GM12878 (cell line): ENCODE data around the gene GIGYF2. TPM values are rescaled to one million over a fixed set of nuclear protein-coding genes. Genes with fewer than 3 reads are reported as not detected.

Experiments used
- ATAC-seq: fragments of 200-7000 bp; cut with Tn5 transposase; 3 replicates; pipeline ENCODE4 v1.9.1; 2020; ENCODE audit warnings: mild to moderate bottlenecking, moderate library complexity
- BruUV-seq: library from RNA; stranded (reverse); fragments of 400-500 nt; replicated peaks from 2 replicates; lab custom pipeline; 2021; lab: Mats Ljungman, UMichigan
- CTCF ChIA-PET: fragments of 300-600 bp; sonication (Branson Sonifier 250); formaldehyde crosslinking; extraction: SDS; loops from one replicate; lab custom pipeline; 2021; ENCODE audit warnings: inconsistent platforms; lab: Yijun Ruan, JAX
- POLR2A ChIA-PET: fragments of 350-600 bp; formaldehyde crosslinking; extraction: SDS; loops from one replicate; lab custom pipeline; 2021; ENCODE audit warnings: inconsistent platforms; lab: Charles Lee
- RAD21 ChIA-PET: fragments of 300-600 bp; sonication (Branson Sonifier 250); formaldehyde crosslinking; loops from one replicate; lab custom pipeline; 2023; ENCODE audit warnings: antibody characterized with exemption; ENCODE audit not compliant: unreplicated experiment; lab: Charles Lee
- SMC1A ChIA-PET: fragments of 300-600 bp; sonication (Branson Sonifier 250); formaldehyde crosslinking; loops from one replicate; lab custom pipeline; 2023; ENCODE audit not compliant: unreplicated experiment, uncharacterized antibody; lab: Charles Lee
- DNase-seq: peaks from one replicate; pipeline ENCODE4 v3.0.0-alpha.2; 2011; ENCODE audit warnings: low read depth, low spot score
- FAIRE-seq: peaks from 3 replicates; lab custom pipeline; 2011; peaks lifted over from hg19 to GRCh38; lab: Jason Lieb, UNC
- H2AFZ ChIP-seq: 2 replicates; pipeline ENCODE4 v1.6.0; 2011; ENCODE audit warnings: low read depth, low read length, control low read depth; ENCODE audit not compliant: control insufficient read depth
- H3K27ac ChIP-seq: 2 replicates; pipeline ENCODE4 v1.5.1; 2011; ENCODE audit warnings: control low read depth; ENCODE audit not compliant: control insufficient read depth, insufficient read depth
- H3K27me3 ChIP-seq, 2 experiments: replicated peaks in 1 of 2; 2 replicates each; pipeline versions ENCODE4 v1.6.0 to v1.6.1; 2011; ENCODE audit warnings: low read length in 1 of 2; ENCODE audit not compliant: control insufficient read depth in 2 of 2, insufficient read depth in 2 of 2
- H3K36me3 ChIP-seq, 2 experiments: 2 replicates each; pipeline ENCODE4 v1.5.1; 2011; ENCODE audit warnings: low read length in 1 of 2; ENCODE audit not compliant: control insufficient read depth in 2 of 2, insufficient read depth in 2 of 2
- H3K4me1 ChIP-seq: 2 replicates; pipeline ENCODE4 v1.6.1; 2011; ENCODE audit warnings: mild to moderate bottlenecking, low read length, moderate library complexity, mixed read lengths; ENCODE audit not compliant: control insufficient read depth, insufficient read depth
- H3K4me2 ChIP-seq: 2 replicates; pipeline ENCODE4 v1.6.0; 2011; ENCODE audit warnings: control low read depth; ENCODE audit not compliant: control insufficient read depth, insufficient read depth
- H3K4me3 ChIP-seq: fragments of 200-600 bp; sonication (generic); 2 replicates; pipeline ENCODE4 v1.5.1; 2016
- H3K79me2 ChIP-seq: 2 replicates; pipeline ENCODE4 v1.6.0; 2011; ENCODE audit warnings: low read length; ENCODE audit not compliant: control insufficient read depth, insufficient read depth
- H3K9ac ChIP-seq: 2 replicates; pipeline ENCODE4 v1.8.0; 2011; ENCODE audit warnings: low read length, control low read depth, mixed read lengths; ENCODE audit not compliant: control insufficient read depth, insufficient read depth
- H3K9me3 ChIP-seq: replicated peaks from 3 replicates; pipeline ENCODE4 v1.5.1; 2011; ENCODE audit warnings: mild to moderate bottlenecking, low read length; ENCODE audit not compliant: control insufficient read depth, insufficient read depth
- H4K20me1 ChIP-seq: 2 replicates; pipeline ENCODE4 v1.6.0; 2011; ENCODE audit not compliant: control insufficient read depth, insufficient read depth
- BACH1 ChIP-seq: fragments of 450-650 bp; IDR thresholded peaks from 2 replicates; pipeline ENCODE4 v1.6.1; 2017; ENCODE audit warnings: mild to moderate bottlenecking, borderline replicate concordance
- EED ChIP-seq: sonication (generic); IDR thresholded peaks from 2 replicates; pipeline ENCODE4 v1.6.1; 2016; ENCODE audit warnings: antibody characterized with exemption, low read depth
- LARP7 ChIP-seq: fragments of 450-650 bp; IDR thresholded peaks from 2 replicates; pipeline ENCODE4 v1.6.1; 2017; ENCODE audit warnings: mild to moderate bottlenecking
- MEF2B ChIP-seq: fragments of 450-650 bp; IDR thresholded peaks from 2 replicates; pipeline ENCODE4 v1.6.1; 2018; ENCODE audit warnings: mild to moderate bottlenecking, moderate library complexity; ENCODE audit not compliant: partially characterized antibody, poor library complexity, severe bottlenecking
- PKNOX1 ChIP-seq: fragments of 450-650 bp; IDR thresholded peaks from 2 replicates; pipeline ENCODE4 v1.6.1; 2016; ENCODE audit warnings: mild to moderate bottlenecking
- POLR2A ChIP-seq: IDR thresholded peaks from 2 replicates; pipeline ENCODE4 v1.6.1; 2011; ENCODE audit warnings: low read depth, mild to moderate bottlenecking, low read length
- POLR2AphosphoS2 ChIP-seq: IDR thresholded peaks from 2 replicates; pipeline ENCODE4 v1.6.1; 2011; ENCODE audit warnings: low read depth, mild to moderate bottlenecking, low read length, improper control_type of control experiment, moderate library complexity
- PRDM15 ChIP-seq: fragments of 450-650 bp; formaldehyde crosslinking; IDR thresholded peaks from 2 replicates; pipeline ENCODE4 v1.4.0; 2020; ENCODE audit warnings: mild to moderate bottlenecking, moderate library complexity
- SUZ12 ChIP-seq: fragments of 200-600 bp; sonication (generic); IDR thresholded peaks from one replicate; pipeline ENCODE4 v1.6.1; 2018; ENCODE audit warnings: antibody characterized with exemption, mild to moderate bottlenecking; ENCODE audit not compliant: unreplicated experiment
- YY1 ChIP-seq: IDR thresholded peaks from 2 replicates; pipeline ENCODE4 v1.6.1; 2011; ENCODE audit warnings: low read depth, mild to moderate bottlenecking, low read length
- whole genome bisulfite sequencing: methylation state at CpG from one replicate; pipeline ENCODE4 v1.1.6; 2016; ENCODE audit warnings: low lambda C conversion rate; ENCODE audit not compliant: insufficient replicate concordance, insufficient coverage; ENCODE audit errors: missing lambda C conversion rate; 5-methylcytosine and 5-hydroxymethylcytosine counted together
- in situ Hi-C: fragments of 300-500 bp; cut with MboI; formaldehyde crosslinking; loops from 9 replicates; pipeline ENCODE4 v1.14.3; 2018; ENCODE audit warnings: mixed read lengths
- intact Hi-C: fragments of 100-400 bp; cut with micrococcal nuclease; formaldehyde crosslinking; loops from one replicate; pipeline ENCODE4 v1.14.2; 2022; ENCODE audit not compliant: unreplicated experiment
- polyA plus RNA-seq, 11 experiments: library from polyadenylated mRNA; depleted of rRNA in 4 of 11; unstranded in 6 of 11; stranded (reverse) in 5 of 11; fragments of >200 nt; fragmentation: Nextera tagmentation in 4 of 11; fragmentation: Illumina TruSeq in 1 of 11; extraction: Ambion mirVana in 4 of 11; extraction: Trizol in 1 of 11; gene quantifications; 1 replicate in 1 of 11; 2 replicates in 10 of 11; pipeline versions ENCODE4 v1.2.1 to v1.2.3, GENCODE V29; 2011 to 2016; ENCODE audit warnings: inconsistent platforms in 2 of 11, missing spikeins in 2 of 11, low read depth in 1 of 11
- total RNA-seq, 4 experiments: library from RNA; depleted of rRNA in 3 of 4; stranded (reverse); fragments of >200 nt in 3 of 4; fragmentation: Illumina TruSeq in 1 of 4; extraction: Trizol in 1 of 4; gene quantifications; 2 replicates each; pipeline versions ENCODE4 v1.2.1 to v1.2.3, GENCODE V29; 2013 to 2021
- TF ChIP-seq, protein P1 (sequence below): IDR thresholded peaks from 2 replicates; pipeline ENCODE4 v1.6.1; 2012; ENCODE audit warnings: mild to moderate bottlenecking, low read depth, low read length
- TF ChIP-seq, protein P2 (sequence below): fragments of 450-650 bp; IDR thresholded peaks from 2 replicates; pipeline ENCODE4 v1.6.1; 2017; ENCODE audit warnings: low read depth, mild to moderate bottlenecking, moderate library complexity

GIGYF2 gene
- total and polyA plus RNA-seq, 10 of the 15 experiments (the other 5 are each of a cell fraction or from before 2014, with no cell fraction given): 12.2 to 47.2 (median 39.0) TPM

DNA sequence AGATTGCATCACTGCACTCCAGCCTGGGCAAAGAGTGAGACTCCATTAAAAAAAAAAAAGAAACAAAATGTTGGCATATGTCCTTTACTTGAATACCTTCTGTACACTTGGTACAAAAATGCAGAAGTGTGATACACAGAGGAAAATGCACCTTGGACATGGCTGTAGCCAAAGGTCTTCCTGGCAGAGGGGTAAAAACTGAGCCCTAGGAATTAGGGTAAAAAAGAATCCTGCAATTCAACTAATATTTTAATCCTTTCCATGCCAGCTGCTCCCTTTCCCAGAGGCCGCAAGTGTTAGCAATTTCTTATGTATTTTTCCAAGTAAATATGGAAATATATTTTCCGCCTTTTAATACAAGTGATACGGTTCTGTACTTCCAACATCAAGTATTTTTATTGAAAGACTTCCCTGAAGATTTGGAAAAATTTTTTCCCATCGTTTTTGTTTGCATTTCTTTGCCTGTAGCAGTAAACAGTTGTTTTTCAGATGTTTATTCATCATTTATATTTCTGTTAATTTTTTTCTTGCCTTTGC, 53.1 kb downstream of the GIGYF2 start (continued):
- no peak for TF ChIP-seq PRDM15 (CRISPR knock-in tag)

- in situ Hi-C loops (no loop called here), intact Hi-C loops (no loop called here)
- Histone ChIP-seq H4K20me1 (no peaks in the 10 kb centered on the region), H3K4me1 (no peaks in the 10 kb centered on the region), H3K36me3 (peaks cover 5 to 11% of the 10 kb centered on the region in 2 experiments; a peak in 3 of 4 replicates), H2AFZ (no peak overlapping the region), H3K79me2 (no peaks in the 10 kb centered on the region), H3K9ac (no peak overlapping the region), H3K4me3 (no peak overlapping the region), H3K27ac (no peak overlapping the region), H3K27me3 (no peaks in the 10 kb centered on the region), H3K9me3 (no peaks in the 10 kb centered on the region), H3K4me2 (no peak overlapping the region)
- POLR2A ChIA-PET: no interaction called here
- BruUV-seq: no TSS peak
- CTCF ChIA-PET: interaction anchor here (1.0 to 2.7 kb wide), 9 partner anchors 11 to 493 kb away, joined by 3 to 13 read pairs (median 6); partner anchors contain the start of gene ATG16L1
- no peak for DNase-seq
- RAD21 ChIA-PET: interaction anchor here (0.9 to 2.1 kb wide), 4 partner anchors 15 to 296 kb away, joined by 3 to 5 read pairs (median 4); no protein-coding TSS in a partner anchor
- ATAC-seq: no peak
- WGBS: 98% methylated on average over 2 of the region's 2 CpGs
- SMC1A ChIA-PET: interaction anchor here (0.6 to 2.8 kb wide), 6 partner anchors 10 to 271 kb away, joined by 3 to 13 read pairs (median 8); no protein-coding TSS in a partner anchor
- no peak for FAIRE-seq
- no peak for TF ChIP-seq POLR2A
- TF ChIP-seq, protein P1, sequence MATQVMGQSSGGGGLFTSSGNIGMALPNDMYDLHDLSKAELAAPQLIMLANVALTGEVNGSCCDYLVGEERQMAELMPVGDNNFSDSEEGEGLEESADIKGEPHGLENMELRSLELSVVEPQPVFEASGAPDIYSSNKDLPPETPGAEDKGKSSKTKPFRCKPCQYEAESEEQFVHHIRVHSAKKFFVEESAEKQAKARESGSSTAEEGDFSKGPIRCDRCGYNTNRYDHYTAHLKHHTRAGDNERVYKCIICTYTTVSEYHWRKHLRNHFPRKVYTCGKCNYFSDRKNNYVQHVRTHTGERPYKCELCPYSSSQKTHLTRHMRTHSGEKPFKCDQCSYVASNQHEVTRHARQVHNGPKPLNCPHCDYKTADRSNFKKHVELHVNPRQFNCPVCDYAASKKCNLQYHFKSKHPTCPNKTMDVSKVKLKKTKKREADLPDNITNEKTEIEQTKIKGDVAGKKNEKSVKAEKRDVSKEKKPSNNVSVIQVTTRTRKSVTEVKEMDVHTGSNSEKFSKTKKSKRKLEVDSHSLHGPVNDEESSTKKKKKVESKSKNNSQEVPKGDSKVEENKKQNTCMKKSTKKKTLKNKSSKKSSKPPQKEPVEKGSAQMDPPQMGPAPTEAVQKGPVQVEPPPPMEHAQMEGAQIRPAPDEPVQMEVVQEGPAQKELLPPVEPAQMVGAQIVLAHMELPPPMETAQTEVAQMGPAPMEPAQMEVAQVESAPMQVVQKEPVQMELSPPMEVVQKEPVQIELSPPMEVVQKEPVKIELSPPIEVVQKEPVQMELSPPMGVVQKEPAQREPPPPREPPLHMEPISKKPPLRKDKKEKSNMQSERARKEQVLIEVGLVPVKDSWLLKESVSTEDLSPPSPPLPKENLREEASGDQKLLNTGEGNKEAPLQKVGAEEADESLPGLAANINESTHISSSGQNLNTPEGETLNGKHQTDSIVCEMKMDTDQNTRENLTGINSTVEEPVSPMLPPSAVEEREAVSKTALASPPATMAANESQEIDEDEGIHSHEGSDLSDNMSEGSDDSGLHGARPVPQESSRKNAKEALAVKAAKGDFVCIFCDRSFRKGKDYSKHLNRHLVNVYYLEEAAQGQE: no peak
- TF ChIP-seq EED: no peak
- TF ChIP-seq SUZ12: no peak
- TF ChIP-seq MEF2B: peak; percentile 41
- TF ChIP-seq BACH1: peak; percentile 42; the same call in 1 of the 2 replicates
- no peak for TF ChIP-seq YY1
- no peak for TF ChIP-seq LARP7
- TF ChIP-seq, protein P2, sequence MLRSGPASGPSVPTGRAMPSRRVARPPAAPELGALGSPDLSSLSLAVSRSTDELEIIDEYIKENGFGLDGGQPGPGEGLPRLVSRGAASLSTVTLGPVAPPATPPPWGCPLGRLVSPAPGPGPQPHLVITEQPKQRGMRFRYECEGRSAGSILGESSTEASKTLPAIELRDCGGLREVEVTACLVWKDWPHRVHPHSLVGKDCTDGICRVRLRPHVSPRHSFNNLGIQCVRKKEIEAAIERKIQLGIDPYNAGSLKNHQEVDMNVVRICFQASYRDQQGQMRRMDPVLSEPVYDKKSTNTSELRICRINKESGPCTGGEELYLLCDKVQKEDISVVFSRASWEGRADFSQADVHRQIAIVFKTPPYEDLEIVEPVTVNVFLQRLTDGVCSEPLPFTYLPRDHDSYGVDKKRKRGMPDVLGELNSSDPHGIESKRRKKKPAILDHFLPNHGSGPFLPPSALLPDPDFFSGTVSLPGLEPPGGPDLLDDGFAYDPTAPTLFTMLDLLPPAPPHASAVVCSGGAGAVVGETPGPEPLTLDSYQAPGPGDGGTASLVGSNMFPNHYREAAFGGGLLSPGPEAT: peak; percentile 38; the same call in 1 of the 2 replicates
- TF ChIP-seq PKNOX1: no peak
- no peak for TF ChIP-seq POLR2AphosphoS2
Measured at GRCh38 chr2:232757905-232758304, 60.8 kb downstream of the GIGYF2 start.
